ENCODE measurements around the gene PLCH1. TPM values are rescaled to one million over a fixed set of nuclear protein-coding genes. Genes with fewer than 3 reads are reported as not detected.

Gene PLCH1
- total and polyA plus RNA-seq, 2 of the 8 experiments (the other 6 are each of a cell fraction or from before 2014, with no cell fraction given) = 5.8 to 17.2 TPM

DNA sequence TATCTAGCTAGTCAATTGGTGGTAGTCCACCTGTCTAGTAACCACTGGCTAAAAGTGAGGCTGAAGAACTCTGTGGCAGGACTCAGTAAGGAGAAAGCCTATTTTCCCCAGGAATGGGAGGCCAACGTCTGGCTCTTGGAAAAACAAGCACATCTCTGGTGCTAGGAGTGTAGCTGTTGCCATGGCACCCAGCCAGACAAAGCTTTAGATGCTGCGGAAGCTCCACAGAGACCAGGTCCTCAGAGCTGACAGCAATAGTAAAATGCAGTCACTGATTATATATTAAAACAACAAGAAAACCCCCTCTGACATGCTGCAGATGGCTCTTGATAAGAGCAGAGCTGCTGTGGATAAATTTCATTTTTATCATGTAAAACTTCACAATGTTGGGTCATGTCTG lies 326.5 kb downstream of the PLCH1 start:
- no peak overlapping the region for H2BK15ac ChIP-seq (ENCODE audit: low read length)
- H4K8ac ChIP-seq (ENCODE audit: extremely low read depth, insufficient read depth, low read length) = no peak overlapping the region
- TF ChIP-seq FOSL1 (IDR thresholded peaks at IDR 0.05; ENCODE audit: insufficient read depth, low read depth, low read length) = no peak
- TF ChIP-seq BRCA1 (IDR thresholded peaks at IDR 0.05; ENCODE audit: low read depth, low read length) = no peak
- no peak for TF ChIP-seq CTBP2 (IDR thresholded peaks at IDR 0.05; ENCODE audit: borderline replicate concordance, insufficient read depth, insufficient read length, low read length)
- TF ChIP-seq, protein P1, sequence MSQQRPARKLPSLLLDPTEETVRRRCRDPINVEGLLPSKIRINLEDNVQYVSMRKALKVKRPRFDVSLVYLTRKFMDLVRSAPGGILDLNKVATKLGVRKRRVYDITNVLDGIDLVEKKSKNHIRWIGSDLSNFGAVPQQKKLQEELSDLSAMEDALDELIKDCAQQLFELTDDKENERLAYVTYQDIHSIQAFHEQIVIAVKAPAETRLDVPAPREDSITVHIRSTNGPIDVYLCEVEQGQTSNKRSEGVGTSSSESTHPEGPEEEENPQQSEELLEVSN (IDR thresholded peaks at IDR 0.05) = no peak
- TF ChIP-seq, protein P2, sequence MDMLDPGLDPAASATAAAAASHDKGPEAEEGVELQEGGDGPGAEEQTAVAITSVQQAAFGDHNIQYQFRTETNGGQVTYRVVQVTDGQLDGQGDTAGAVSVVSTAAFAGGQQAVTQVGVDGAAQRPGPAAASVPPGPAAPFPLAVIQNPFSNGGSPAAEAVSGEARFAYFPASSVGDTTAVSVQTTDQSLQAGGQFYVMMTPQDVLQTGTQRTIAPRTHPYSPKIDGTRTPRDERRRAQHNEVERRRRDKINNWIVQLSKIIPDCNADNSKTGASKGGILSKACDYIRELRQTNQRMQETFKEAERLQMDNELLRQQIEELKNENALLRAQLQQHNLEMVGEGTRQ (IDR thresholded peaks at IDR 0.05; ENCODE audit: low read length) = no peak
- TF ChIP-seq TAF7 (optimal IDR thresholded peaks at IDR 0.05; ENCODE audit: borderline replicate concordance, low read depth, low read length) = no peak
- no peak for TF ChIP-seq TBP (IDR thresholded peaks at IDR 0.05; ENCODE audit: low read depth, low read length)
- no peak for TF ChIP-seq RFX5 (IDR thresholded peaks at IDR 0.05; ENCODE audit: borderline replicate concordance, low read depth, low read length)
- no peak for TF ChIP-seq POLR2AphosphoS5 (IDR thresholded peaks at IDR 0.05; ENCODE audit: low read depth, low read length)
- no peak for TF ChIP-seq GTF2F1 (IDR thresholded peaks at IDR 0.05; ENCODE audit: borderline replicate concordance, low read depth, low read length)
- TF ChIP-seq YY1 (IDR thresholded peaks at IDR 0.05; ENCODE audit: low read depth, low read length) = no peak
- no peak for TF ChIP-seq CEBPB (IDR thresholded peaks at IDR 0.05; ENCODE audit: low read depth, low read length)
- H3K18ac ChIP-seq (ENCODE audit: extremely low read depth, low read length) = no peak overlapping the region
- H3K56ac ChIP-seq (replicated peaks; ENCODE audit: insufficient read length, low read depth, low read length) = no peak overlapping the region
- no peak overlapping the region for H3K4ac ChIP-seq (replicated peaks; ENCODE audit: insufficient read length, low read depth, low read length)
- no peak overlapping the region for H2BK20ac ChIP-seq (ENCODE audit: low read length)
- H2BK12ac ChIP-seq (ENCODE audit: low read depth, low read length) = no peak overlapping the region
- CTCF ChIA-PET (ENCODE audit: partially characterized antibody) = interaction anchor here (0.7 to 3.3 kb wide), 5 partner anchors 9 to 478 kb away, joined by 3 to 10 read pairs (median 5); no protein-coding TSS in a partner anchor
- H2AK5ac ChIP-seq (ENCODE audit: low read depth, low read length) = no peak overlapping the region
- POLR2A ChIA-PET (ENCODE audit: partially characterized antibody) = no interaction called here
- H3K23me2 ChIP-seq (ENCODE audit: low read depth, low read length) = no peaks in the 10 kb centered on the region
- no peak overlapping the region for H3K4me3 ChIP-seq (ENCODE audit: extremely low read depth in 1 of 4, insufficient read depth in 2 of 4, low read depth in 3 of 4, low read length in 4 of 4)
- H4K20me1 ChIP-seq (replicated peaks in 1 of 2; ENCODE audit: control insufficient read depth in 1 of 2, insufficient read depth in 2 of 2, low read length in 2 of 2) = no peaks in the 10 kb centered on the region
- FAIRE-seq = no peak
- H4K5ac ChIP-seq (ENCODE audit: insufficient read length, low read depth, low read length) = no peak overlapping the region
- peaks cover 0 to 12% (median 8%) of the 10 kb centered on the region in 4 experiments; a peak in 4 of 7 replicates for H3K4me1 ChIP-seq (replicated peaks in 1 of 4; ENCODE audit: control insufficient read depth in 3 of 4, insufficient read depth in 4 of 4, low read length in 3 of 4)
- no peak overlapping the region for H2AFZ ChIP-seq (ENCODE audit: low read length)
- no peak overlapping the region for H3K9ac ChIP-seq (replicated peaks in 1 of 4; ENCODE audit: extremely low read depth in 1 of 4, low read depth in 3 of 4, low read length in 3 of 4)
- no peak overlapping the region for H2BK120ac ChIP-seq (replicated peaks; ENCODE audit: low read depth, low read length)
- H4K91ac ChIP-seq (replicated peaks; ENCODE audit: insufficient read length, low read length) = no peak overlapping the region
- no peak for DNase-seq (ENCODE audit: low read depth in 1 of 2, low spot score in 2 of 2)
- H3K79me2 ChIP-seq (ENCODE audit: control insufficient read depth in 1 of 2, insufficient read depth in 2 of 2, low read length in 2 of 2) = no peaks in the 10 kb centered on the region
- H2BK5ac ChIP-seq (ENCODE audit: low read depth, low read length) = no peak overlapping the region
- H3K27ac ChIP-seq (ENCODE audit: low read depth, low read length) = no peak overlapping the region
- 84% methylated on average over 2 of the region's 2 CpGs; no CpG with 5 or more reads in 1 of the 2 experiments for WGBS, 2 experiments (ENCODE audit: extremely low coverage in 1 of 2, insufficient coverage in 1 of 2, insufficient read length in 1 of 2, insufficient replicate concordance in 2 of 2, low coverage in 1 of 2, low lambda C conversion rate in 2 of 2, missing lambda C conversion rate in 1 of 2)
- no peak overlapping the region for H3K4me2 ChIP-seq (ENCODE audit: insufficient read depth in 1 of 2, low read depth in 2 of 2, low read length in 2 of 2)
- H3K27me3 ChIP-seq (replicated peaks in 1 of 4; ENCODE audit: control insufficient read depth in 3 of 4, extremely low read depth in 1 of 4, insufficient read depth in 3 of 4, low read length in 3 of 4) = no peaks in the 10 kb centered on the region
- H3K79me1 ChIP-seq (ENCODE audit: low read depth, low read length) = no peaks in the 10 kb centered on the region
- H3K14ac ChIP-seq (ENCODE audit: insufficient read length) = no peak overlapping the region
- H3K23ac ChIP-seq (ENCODE audit: insufficient read length) = no peak overlapping the region
- no peaks in the 10 kb centered on the region for H3K9me3 ChIP-seq (ENCODE audit: insufficient read depth in 2 of 2, low read depth in 1 of 2, low read length in 1 of 2)
- H3K36me3 ChIP-seq (ENCODE audit: control insufficient read depth in 2 of 4, insufficient read depth in 4 of 4, low read length in 3 of 4) = no peaks in the 10 kb centered on the region

Data from H1 (cell line).